Trophoblast cell (in vitro differentiated cells and primary cell): ENCODE data around the gene NADK2.

Experiments used
- DNase-seq, 2 donors: peaks; one replicate each; pipeline ENCODE4 v3.0.0-alpha.2; 2016
- H2AFZ ChIP-seq: 2 replicates; pipeline ENCODE4 v1.6.1; 2013; ENCODE audit warnings: low read length, moderate library complexity, mild to moderate bottlenecking; ENCODE audit not compliant: insufficient read depth, poor library complexity
- H2AK5ac ChIP-seq: 2 replicates; pipeline ENCODE4 v1.6.1; 2013; ENCODE audit warnings: mild to moderate bottlenecking, low read length
- H2BK120ac ChIP-seq: 2 replicates; pipeline ENCODE4 v1.6.1; 2013; ENCODE audit warnings: low read length, mild to moderate bottlenecking, moderate library complexity; ENCODE audit not compliant: insufficient read depth, poor library complexity
- H2BK12ac ChIP-seq: 2 replicates; pipeline ENCODE4 v1.6.1; 2013; ENCODE audit warnings: mild to moderate bottlenecking, low read length, moderate library complexity
- H2BK5ac ChIP-seq: 2 replicates; pipeline ENCODE4 v1.6.1; 2013; ENCODE audit warnings: low read length, low read depth, moderate library complexity, mild to moderate bottlenecking; ENCODE audit not compliant: poor library complexity
- H3K14ac ChIP-seq: 2 replicates; pipeline ENCODE4 v1.6.1; 2013; ENCODE audit warnings: mild to moderate bottlenecking, low read length
- H3K18ac ChIP-seq: 2 replicates; pipeline ENCODE4 v1.6.1; 2013; ENCODE audit warnings: mild to moderate bottlenecking, low read length
- H3K23ac ChIP-seq: 2 replicates; pipeline ENCODE4 v1.6.1; 2013; ENCODE audit warnings: low read length
- H3K27ac ChIP-seq: 2 replicates; pipeline ENCODE4 v1.5.1; 2013; ENCODE audit warnings: low read depth, mild to moderate bottlenecking, inconsistent platforms, low read length, moderate library complexity
- H3K27me3 ChIP-seq: 2 replicates; pipeline ENCODE4 v1.6.1; 2013; ENCODE audit warnings: inconsistent platforms, mild to moderate bottlenecking, low read length, moderate library complexity; ENCODE audit not compliant: insufficient read depth
- H3K36me3 ChIP-seq, 2 experiments: 1 replicate in 1 of 2; 2 replicates in 1 of 2; pipeline ENCODE4 v1.6.1; 2013; ENCODE audit warnings: low read length in 2 of 2, mild to moderate bottlenecking in 2 of 2, moderate library complexity in 1 of 2; ENCODE audit not compliant: insufficient read depth in 2 of 2, control insufficient read depth in 1 of 2
- H3K4ac ChIP-seq: 2 replicates; pipeline ENCODE4 v1.6.1; 2013; ENCODE audit warnings: low read depth, mild to moderate bottlenecking, low read length, moderate library complexity
- H3K4me1 ChIP-seq, 2 experiments: 1 replicate in 1 of 2; 2 replicates in 1 of 2; pipeline ENCODE4 v1.6.1; 2013; ENCODE audit warnings: low read length in 2 of 2, mild to moderate bottlenecking in 2 of 2, moderate library complexity in 1 of 2; ENCODE audit not compliant: insufficient read depth in 2 of 2, control insufficient read depth in 1 of 2
- H3K4me2 ChIP-seq: 2 replicates; pipeline ENCODE4 v1.6.1; 2013; ENCODE audit warnings: inconsistent platforms, mild to moderate bottlenecking, low read length, moderate library complexity
- H3K4me3 ChIP-seq: 2 replicates; pipeline ENCODE4 v1.5.1; 2013; ENCODE audit warnings: mild to moderate bottlenecking, low read depth, low read length, inconsistent platforms
- H3K79me1 ChIP-seq: one replicate; pipeline ENCODE4 v1.6.1; 2013; ENCODE audit warnings: low read length
- H3K79me2 ChIP-seq: 2 replicates; pipeline ENCODE4 v1.6.1; 2013; ENCODE audit warnings: low read length, mild to moderate bottlenecking; ENCODE audit not compliant: control insufficient read depth, insufficient read depth, poor library complexity
- H3K9ac ChIP-seq: 2 replicates; pipeline ENCODE4 v1.6.1; 2013; ENCODE audit warnings: mild to moderate bottlenecking, low read length
- H3K9me3 ChIP-seq: 2 replicates; pipeline ENCODE4 v1.6.1; 2013; ENCODE audit warnings: low read depth, mild to moderate bottlenecking, control low read depth, inconsistent platforms, low read length; ENCODE audit not compliant: insufficient read depth
- H4K12ac ChIP-seq: 2 replicates; pipeline ENCODE4 v1.6.1; 2013; ENCODE audit warnings: low read depth, mild to moderate bottlenecking, low read length, moderate library complexity
- H4K8ac ChIP-seq: 2 replicates; pipeline ENCODE4 v1.6.1; 2013; ENCODE audit warnings: low read depth, mild to moderate bottlenecking, low read length, moderate library complexity
- H4K91ac ChIP-seq: one replicate; pipeline ENCODE4 v1.6.1; 2013; ENCODE audit warnings: low read depth, mild to moderate bottlenecking, low read length, moderate library complexity
- WGBS: extraction: QIAGEN DNeasy Blood & Tissue Kit; methylation state at CpG from one replicate; pipeline ENCODE4 v1.1.7; 2013; ENCODE audit warnings: missing lambda C conversion rate; ENCODE audit not compliant: insufficient read length, insufficient coverage; ENCODE audit errors: extremely low coverage; 5-methylcytosine and 5-hydroxymethylcytosine counted together

The NADK2 gene

GRCh38 chr5:36173426-36173825 is 68.3 kb downstream of the NADK2 start:
- Histone ChIP-seq H3K27me3 (no peaks in the 10 kb centered on the region), H3K4me2 (no peak overlapping the region), H2BK120ac (no peak overlapping the region), H3K9ac (no peak overlapping the region), H3K79me2 (no peaks in the 10 kb centered on the region), H4K8ac (no peak overlapping the region), H2BK5ac (no peak overlapping the region), H3K36me3 (peaks cover 2 to 30% of the 10 kb centered on the region in 2 experiments), H4K12ac (no peak overlapping the region), H3K14ac (no peak overlapping the region), H4K91ac (no peak overlapping the region), H3K4me3 (no peak overlapping the region), H3K9me3 (no peaks in the 10 kb centered on the region), H3K4me1 (no peaks in the 10 kb centered on the region), H3K4ac (no peak overlapping the region), H3K79me1 (no peaks in the 10 kb centered on the region), H3K23ac (no peak overlapping the region), H2AK5ac (no peak overlapping the region), H2BK12ac (no peak overlapping the region), H3K18ac (no peak overlapping the region), H2AFZ (no peak overlapping the region), H3K27ac (no peak overlapping the region)
- WGBS, result no CpG with 5 or more reads among the region's 2 CpGs
- no peak for DNase-seq

- no peak overlapping the region for H4K8ac ChIP-seq
- H4K12ac ChIP-seq, result no peak overlapping the region
- H2BK12ac ChIP-seq, result no peak overlapping the region
- H4K91ac ChIP-seq, result no peak overlapping the region
- H2BK120ac ChIP-seq, result no peak overlapping the region
- no peak overlapping the region for H2AK5ac ChIP-seq
- H3K14ac ChIP-seq, result no peak overlapping the region
- no peak overlapping the region for H3K4me2 ChIP-seq
- WGBS, result no CpG with 5 or more reads among the region's 1 CpG
- no peak overlapping the region for H3K27ac ChIP-seq
- no peaks in the 10 kb centered on the region for H3K27me3 ChIP-seq
- no peaks in the 10 kb centered on the region for H3K79me1 ChIP-seq
- DNase-seq, result no peak
- no peaks in the 10 kb centered on the region for H3K79me2 ChIP-seq
- H3K4me3 ChIP-seq, result no peak overlapping the region
- peaks cover 8 to 34% of the 10 kb centered on the region in 2 experiments for H3K36me3 ChIP-seq
- H3K9ac ChIP-seq, result no peak overlapping the region
- H3K4ac ChIP-seq, result no peak overlapping the region
- H3K9me3 ChIP-seq, result no peaks in the 10 kb centered on the region
- H3K18ac ChIP-seq, result no peak overlapping the region
- H3K23ac ChIP-seq, result no peak overlapping the region
- no peaks in the 10 kb centered on the region for H3K4me1 ChIP-seq
- no peak overlapping the region for H2AFZ ChIP-seq
- H2BK5ac ChIP-seq, result no peak overlapping the region
Measured at GRCh38 chr5:36172599-36172998, 69.1 kb downstream of the NADK2 start.

- Histone ChIP-seq H3K18ac (no peak overlapping the region), H2AFZ (no peak overlapping the region), H4K91ac (no peak overlapping the region), H3K79me1 (no peaks in the 10 kb centered on the region), H4K8ac (no peak overlapping the region), H3K4me1 (no peaks in the 10 kb centered on the region), H3K27me3 (no peaks in the 10 kb centered on the region), H2BK12ac (no peak overlapping the region), H3K79me2 (no peaks in the 10 kb centered on the region), H3K14ac (no peak overlapping the region), H3K23ac (no peak overlapping the region), H3K4ac (no peak overlapping the region), H2BK5ac (no peak overlapping the region), H2AK5ac (no peak overlapping the region), H3K36me3 (peaks cover 16 to 44% of the 10 kb centered on the region in 2 experiments), H2BK120ac (no peak overlapping the region), H3K4me2 (no peak overlapping the region), H3K27ac (no peak overlapping the region), H3K9ac (no peak overlapping the region), H3K9me3 (no peaks in the 10 kb centered on the region), H4K12ac (no peak overlapping the region), H3K4me3 (no peak overlapping the region)
- no CpG with 5 or more reads among the region's 5 CpGs for WGBS
- no peak for DNase-seq
Measured at GRCh38 chr5:36170832-36171424, 70.8 kb downstream of the NADK2 start.

GRCh38 chr5:36168737-36169136 is 73.0 kb downstream of the NADK2 start:
- no peak overlapping the region for H4K91ac ChIP-seq
- no peak overlapping the region for H3K14ac ChIP-seq
- no peak overlapping the region for H2BK5ac ChIP-seq
- H3K9ac ChIP-seq, result no peak overlapping the region
- no CpG with 5 or more reads among the region's 4 CpGs for WGBS
- H3K4me2 ChIP-seq, result no peak overlapping the region
- H3K18ac ChIP-seq, result no peak overlapping the region
- H3K27me3 ChIP-seq, result no peaks in the 10 kb centered on the region
- no peak overlapping the region for H3K4ac ChIP-seq
- no peak overlapping the region for H2AK5ac ChIP-seq
- H2AFZ ChIP-seq, result no peak overlapping the region
- H3K36me3 ChIP-seq, result peaks cover 22 to 41% of the 10 kb centered on the region in 2 experiments
- H3K79me2 ChIP-seq, result no peaks in the 10 kb centered on the region
- H3K4me1 ChIP-seq, result peaks cover 2 to 3% of the 10 kb centered on the region in 2 experiments
- no peak overlapping the region for H2BK120ac ChIP-seq
- peaks cover 2% of the 10 kb centered on the region for H3K9me3 ChIP-seq
- no peak overlapping the region for H3K23ac ChIP-seq
- H4K8ac ChIP-seq, result no peak overlapping the region
- H3K79me1 ChIP-seq, result no peaks in the 10 kb centered on the region
- no peak overlapping the region for H3K4me3 ChIP-seq
- DNase-seq, result peak; percentile 83 to 93
- no peak overlapping the region for H3K27ac ChIP-seq
- no peak overlapping the region for H2BK12ac ChIP-seq
- H4K12ac ChIP-seq, result no peak overlapping the region
